Uterus (tissue), 2 donors: ENCODE data around the gene VCL.
A peak's percentile ranks its signal among the peaks of the same experiment; 100 is the strongest.

Experiments used
- CTCF ChIP-seq, 4 experiments: fragments of 200-600 bp in 2 of 4; fragments of 450-650 bp in 2 of 4; sonication (generic) in 2 of 4; IDR thresholded peaks; one replicate each; pipeline ENCODE4 v1.5.1; 2016 to 2019; ENCODE audit warnings: antibody characterized with exemption in 4 of 4, mild to moderate bottlenecking in 2 of 4, moderate library complexity in 1 of 4
- POLR2A ChIP-seq, 2 donors: fragments of 450-650 bp; IDR thresholded peaks; one replicate each; pipeline ENCODE4 v1.6.1; 2016; ENCODE audit warnings: antibody characterized with exemption in 2 of 2, mild to moderate bottlenecking in 1 of 2, moderate library complexity in 1 of 2

- TF ChIP-seq CTCF (IDR thresholded peaks at IDR 0.05) = peak in 1 of 4 experiments; percentile 3
- TF ChIP-seq POLR2A (IDR thresholded peaks at IDR 0.05) = no peak
These were observed 60.7 kb downstream of the VCL start for GRCh38 chr10:74058658-74059057.
